CD4-positive, alpha-beta T cell (primary cell): Measurements from ENCODE around the gene SNCG. TPM values are rescaled to one million over a fixed set of nuclear protein-coding genes. Genes with fewer than 3 reads are reported as not detected.
"Not testable (repeated sequence)": the region's sequence is repeated elsewhere in the genome, so short reads cannot be mapped to it uniquely, and the experiment has no call there.

ENCODE experiments used
- ATAC-seq: fragments of 200-7000 bp; cut with Tn5 transposase; one replicate; pipeline ENCODE4 v1.10.0; 2022; ENCODE audit warnings: mild to moderate bottlenecking; ENCODE audit not compliant: poor library complexity
- CTCF ChIA-PET: fragments of 350-600 bp; sonication (Branson Sonifier 250); formaldehyde crosslinking; loops from one replicate; lab custom pipeline; 2021; ENCODE audit warnings: antibody characterized with exemption, inconsistent platforms; lab: Charles Lee
- POLR2A ChIA-PET: fragments of 350-600 bp; sonication (Branson Sonifier 250); formaldehyde crosslinking; loops from one replicate; lab custom pipeline; 2021; ENCODE audit warnings: antibody characterized with exemption, inconsistent platforms; lab: Charles Lee
- DNase-seq, 14 experiments: peaks; one replicate each; pipeline ENCODE4 v3.0.0-alpha.2; 2013 to 2020; ENCODE audit warnings: mixed read lengths in 2 of 14
- H3K27ac ChIP-seq, 2 donors: one replicate each; pipeline versions ENCODE4 v1.5.1 to v1.7.0; 2013; ENCODE audit warnings: low read length in 2 of 2, low read depth in 1 of 2, mild to moderate bottlenecking in 1 of 2
- H3K27me3 ChIP-seq, 2 experiments: 1 replicate in 1 of 2; 2 replicates in 1 of 2; pipeline versions ENCODE4 v1.6.1 to v1.7.0; 2013; ENCODE audit warnings: low read length in 2 of 2, control low read depth in 1 of 2, mild to moderate bottlenecking in 1 of 2, moderate library complexity in 1 of 2; ENCODE audit not compliant: insufficient read depth in 2 of 2, control insufficient read depth in 1 of 2
- H3K36me3 ChIP-seq: one replicate; pipeline ENCODE4 v1.6.1; 2013; ENCODE audit warnings: low read length, control low read depth; ENCODE audit not compliant: insufficient read depth
- H3K4me1 ChIP-seq: one replicate; pipeline ENCODE4 v1.6.1; 2013; ENCODE audit warnings: low read length, control low read depth; ENCODE audit not compliant: insufficient read depth
- H3K4me3 ChIP-seq: one replicate; pipeline ENCODE4 v1.5.1; 2013; ENCODE audit warnings: mild to moderate bottlenecking, low read length, moderate library complexity
- H3K9me3 ChIP-seq, 2 experiments: 1 replicate in 1 of 2; 2 replicates in 1 of 2; pipeline versions ENCODE4 v1.6.1 to v1.7.0; 2013; ENCODE audit warnings: low read length in 2 of 2, mild to moderate bottlenecking in 2 of 2, control low read depth in 1 of 2, moderate library complexity in 1 of 2; ENCODE audit not compliant: control insufficient read depth in 1 of 2, insufficient read depth in 1 of 2
- H3K27ac Mint-ChIP-seq: one replicate; pipeline ENCODE4 v1.8.0; 2020; ENCODE audit warnings: mixed read lengths
- H3K27me3 Mint-ChIP-seq: one replicate; pipeline ENCODE4 v1.8.0; 2021; ENCODE audit warnings: mixed read lengths
- H3K36me3 Mint-ChIP-seq: one replicate; pipeline ENCODE4 v1.8.0; 2021; ENCODE audit warnings: low read depth, mixed read lengths
- H3K4me1 Mint-ChIP-seq: one replicate; pipeline ENCODE4 v1.8.0; 2021; ENCODE audit warnings: low read depth, mixed read lengths
- H3K4me3 Mint-ChIP-seq: one replicate; pipeline ENCODE4 v1.8.0; 2020; ENCODE audit warnings: mild to moderate bottlenecking, mixed read lengths
- H3K9me3 Mint-ChIP-seq: one replicate; pipeline ENCODE4 v1.8.0; 2020; ENCODE audit warnings: mixed read lengths
- intact Hi-C, 2 experiments: fragments of 100-400 bp; cut with DNase I in 1 of 2; cut with micrococcal nuclease in 1 of 2; formaldehyde crosslinking; loops; one replicate each; pipeline versions ENCODE4 v1.15.1 to v1.9.0; 2023 to 2025; cut with DNase I, micrococcal nuclease
- total RNA-seq, 174 experiments: library from RNA in 2 of 174; stranded (reverse) in 2 of 174; gene quantifications; one replicate each; pipeline ENCODE4 v1.2.3 and lab custom pipeline; 2021 to 2026
- TF ChIP-seq, protein P1 (sequence below): fragments of 200-600 bp; IDR thresholded peaks from one replicate; pipeline ENCODE4 v1.8.0; 2022; ENCODE audit warnings: antibody characterized with exemption, mild to moderate bottlenecking

The SNCG gene
- total RNA-seq, 2 experiments from 2014 or later, result not detected

- intact Hi-C loops, result loop anchor here in 1 of 2 experiments (5.0 kb wide), 1 partner anchor 215 kb away; no protein-coding TSS in a partner anchor
- TF ChIP-seq, protein P1, sequence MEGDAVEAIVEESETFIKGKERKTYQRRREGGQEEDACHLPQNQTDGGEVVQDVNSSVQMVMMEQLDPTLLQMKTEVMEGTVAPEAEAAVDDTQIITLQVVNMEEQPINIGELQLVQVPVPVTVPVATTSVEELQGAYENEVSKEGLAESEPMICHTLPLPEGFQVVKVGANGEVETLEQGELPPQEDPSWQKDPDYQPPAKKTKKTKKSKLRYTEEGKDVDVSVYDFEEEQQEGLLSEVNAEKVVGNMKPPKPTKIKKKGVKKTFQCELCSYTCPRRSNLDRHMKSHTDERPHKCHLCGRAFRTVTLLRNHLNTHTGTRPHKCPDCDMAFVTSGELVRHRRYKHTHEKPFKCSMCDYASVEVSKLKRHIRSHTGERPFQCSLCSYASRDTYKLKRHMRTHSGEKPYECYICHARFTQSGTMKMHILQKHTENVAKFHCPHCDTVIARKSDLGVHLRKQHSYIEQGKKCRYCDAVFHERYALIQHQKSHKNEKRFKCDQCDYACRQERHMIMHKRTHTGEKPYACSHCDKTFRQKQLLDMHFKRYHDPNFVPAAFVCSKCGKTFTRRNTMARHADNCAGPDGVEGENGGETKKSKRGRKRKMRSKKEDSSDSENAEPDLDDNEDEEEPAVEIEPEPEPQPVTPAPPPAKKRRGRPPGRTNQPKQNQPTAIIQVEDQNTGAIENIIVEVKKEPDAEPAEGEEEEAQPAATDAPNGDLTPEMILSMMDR, result no peak
- Histone ChIP-seq H3K4me1 (peaks cover 5% of the 10 kb centered on the region), H3K36me3 (no peaks in the 10 kb centered on the region), H3K27me3 (no peaks in the 10 kb centered on the region), H3K27ac (no peak overlapping the region), H3K4me3 (no peak overlapping the region), H3K9me3 (no peaks in the 10 kb centered on the region)
- ChIA-PET POLR2A (no interaction called here), CTCF (interaction anchor here (1.6 to 2.7 kb wide), 2 partner anchors 23 to 29 kb away, joined by 6 to 16 read pairs; no protein-coding TSS in a partner anchor)
- Mint-ChIP-seq H3K27ac (no peak overlapping the region), H3K9me3 (no peaks in the 10 kb centered on the region), H3K36me3 (no peaks in the 10 kb centered on the region), H3K4me1 (no peaks in the 10 kb centered on the region), H3K4me3 (no peak overlapping the region), H3K27me3 (no peaks in the 10 kb centered on the region)
- no peak for DNase-seq
- ATAC-seq, result no peak
Measured at GRCh38 chr10:86937502-86938154, 20.8 kb upstream of the SNCG start.

- Histone ChIP-seq H3K9me3 (no peaks in the 10 kb centered on the region), H3K27me3 (no peaks in the 10 kb centered on the region), H3K27ac (no peak overlapping the region), H3K4me1 (peaks cover 5% of the 10 kb centered on the region), H3K4me3 (no peak overlapping the region), H3K36me3 (no peaks in the 10 kb centered on the region)
- DNase-seq (no peak), ATAC-seq (no peak)
- CTCF ChIA-PET, result interaction anchor here (0.7 to 2.7 kb wide), 4 partner anchors 22 to 722 kb away, joined by 3 to 16 read pairs (median 5); no protein-coding TSS in a partner anchor
- Mint-ChIP-seq H3K4me3 (no peak overlapping the region), H3K4me1 (no peaks in the 10 kb centered on the region), H3K9me3 (no peaks in the 10 kb centered on the region), H3K27ac (no peak overlapping the region), H3K36me3 (no peaks in the 10 kb centered on the region), H3K27me3 (no peaks in the 10 kb centered on the region)
- POLR2A ChIA-PET, result interaction anchor here (2.1 kb wide), 1 partner anchor 30 kb away, joined by 6 read pairs; the partner anchor contains the start of gene ADIRF
- intact Hi-C loops, result loop anchor here in 1 of 2 experiments (5.0 kb wide), 1 partner anchor 214 kb away; no protein-coding TSS in a partner anchor
- TF ChIP-seq, protein P1, result no peak
Measured at GRCh38 chr10:86938260-86938659, 20.1 kb upstream of the SNCG start.

- H3K9me3 Mint-ChIP-seq, DNase-seq, H3K27me3 ChIP-seq, H3K4me1 ChIP-seq, H3K9me3 ChIP-seq, H3K27ac ChIP-seq, H3K27me3 Mint-ChIP-seq, H3K4me3 ChIP-seq, H3K27ac Mint-ChIP-seq, intact Hi-C loops, H3K36me3 ChIP-seq, ATAC-seq, H3K4me1 Mint-ChIP-seq, H3K36me3 Mint-ChIP-seq, H3K4me3 Mint-ChIP-seq: not testable (repeated sequence)
- CTCF ChIA-PET, result interaction anchor here (0.6 to 1.5 kb wide), 4 partner anchors 31 to 1103 kb away, joined by 3 to 5 read pairs (median 3); partner anchors contain the start of gene SHLD2
- POLR2A ChIA-PET, result interaction anchor here (2.1 kb wide), 1 partner anchor 28 kb away, joined by 6 read pairs; the partner anchor contains the start of gene ADIRF
Measured at GRCh38 chr10:86940076-86940475, 18.3 kb upstream of the SNCG start.
